K562 (cell line): ENCODE data around the gene ERC2. TPM values are rescaled to one million over a fixed set of nuclear protein-coding genes. Genes with fewer than 3 reads are reported as not detected.

Experiments used
- ATAC-seq: fragments of 200-7000 bp; cut with Tn5 transposase; 3 replicates; pipeline ENCODE4 v1.9.1; 2020; ENCODE audit warnings: moderate library complexity
- BruUV-seq: library from RNA; stranded (reverse); fragments of 400-500 nt; replicated peaks from 2 replicates; lab custom pipeline; 2021; lab: Mats Ljungman, UMichigan
- CTCF ChIA-PET: fragments of 300-600 bp; formaldehyde crosslinking; extraction: SDS; loops from one replicate; lab custom pipeline; 2021; ENCODE audit warnings: low intra/inter-chr PET ratio; lab: Yijun Ruan, JAX
- POLR2A ChIA-PET: fragments of 300-600, 350-650 bp; sonication (Branson Sonifier 250); formaldehyde crosslinking; extraction: SDS; loops from one replicate; lab custom pipeline; 2021; ENCODE audit warnings: antibody characterized with exemption, inconsistent platforms; lab: Yijun Ruan, JAX
- DNase-seq, 4 experiments: peaks; one replicate each; pipeline versions ENCODE4 v3.0.0 to v3.0.0-alpha.2; 2011 to 2018; ENCODE audit warnings: low spot score in 3 of 4, mixed read lengths in 3 of 4; ENCODE audit errors: extremely low read depth in 1 of 4
- FAIRE-seq: peaks from 2 replicates; lab custom pipeline; 2011; peaks lifted over from hg19 to GRCh38; lab: Jason Lieb, UNC
- H2AFZ ChIP-seq: 2 replicates; pipeline ENCODE4 v1.6.0; 2011; ENCODE audit warnings: low read depth, low read length, control low read depth, inconsistent platforms
- H3K27ac ChIP-seq: fragments of 200-600 bp; 3 replicates; pipeline ENCODE4 v1.8.0; 2011; ENCODE audit warnings: low read depth, mild to moderate bottlenecking, control low read depth, inconsistent platforms, low read length, moderate library complexity, mixed read lengths; ENCODE audit errors: extremely low read depth
- H3K27me3 ChIP-seq, 2 experiments: fragments of 300-600 bp in 1 of 2; 2 replicates in 1 of 2; 3 replicates in 1 of 2; pipeline versions ENCODE4 v1.6.0 to v1.8.0; 2011; ENCODE audit warnings: inconsistent platforms in 2 of 2, low read length in 2 of 2, mild to moderate bottlenecking in 1 of 2, mixed read lengths in 1 of 2, moderate library complexity in 1 of 2; ENCODE audit not compliant: control insufficient read depth in 2 of 2, insufficient read depth in 2 of 2
- H3K36me3 ChIP-seq: fragments of 300-600 bp; 3 replicates; pipeline ENCODE4 v1.8.0; 2011; ENCODE audit warnings: mild to moderate bottlenecking, low read length, inconsistent platforms; ENCODE audit not compliant: control insufficient read depth, insufficient read depth
- H3K4me1 ChIP-seq, 2 experiments: fragments of 200-600 bp in 1 of 2; replicated peaks in 1 of 2; 2 replicates in 1 of 2; 3 replicates in 1 of 2; pipeline versions ENCODE4 v1.5.1 to v1.8.0; 2011; ENCODE audit warnings: inconsistent platforms in 2 of 2, low read length in 2 of 2, mild to moderate bottlenecking in 1 of 2, mixed read lengths in 1 of 2, moderate library complexity in 1 of 2; ENCODE audit not compliant: control insufficient read depth in 2 of 2, insufficient read depth in 2 of 2
- H3K4me2 ChIP-seq: 2 replicates; pipeline ENCODE4 v1.6.1; 2011; ENCODE audit warnings: low read length, control low read depth, inconsistent platforms, mixed read lengths; ENCODE audit not compliant: insufficient read depth
- H3K4me3 ChIP-seq: fragments of 200-600 bp; sonication (generic), shearing (Covaris generic); 2 replicates; pipeline ENCODE4 v1.5.1; 2016; ENCODE audit warnings: control low read depth, inconsistent platforms
- H3K79me2 ChIP-seq: fragments of 200-600 bp; 3 replicates; pipeline ENCODE4 v1.8.0; 2011; ENCODE audit warnings: low read length, inconsistent platforms; ENCODE audit not compliant: control insufficient read depth, insufficient read depth
- H3K9ac ChIP-seq, 2 experiments: 2 replicates each; pipeline versions ENCODE4 v1.6.0 to v1.6.1; 2011; ENCODE audit warnings: low read depth in 2 of 2, low read length in 2 of 2, control low read depth in 1 of 2, inconsistent platforms in 1 of 2, mild to moderate bottlenecking in 1 of 2, mixed read lengths in 1 of 2; ENCODE audit not compliant: insufficient read depth in 1 of 2
- H3K9me1 ChIP-seq: one replicate; pipeline ENCODE4 v1.6.0; 2011; ENCODE audit warnings: inconsistent platforms, mild to moderate bottlenecking, low read length, moderate library complexity; ENCODE audit not compliant: control insufficient read depth, insufficient read depth
- H3K9me3 ChIP-seq: replicated peaks from 2 replicates; pipeline ENCODE4 v1.5.1; 2011; ENCODE audit warnings: low read depth, low read length, inconsistent platforms; ENCODE audit not compliant: control insufficient read depth, insufficient read depth
- H4K20me1 ChIP-seq: replicated peaks from 2 replicates; pipeline ENCODE4 v1.6.1; 2011; ENCODE audit warnings: low read length, inconsistent platforms, mixed read lengths; ENCODE audit not compliant: control insufficient read depth, insufficient read depth
- CREM ChIP-seq: IDR thresholded peaks from 2 replicates; pipeline ENCODE4 v1.6.1; 2014; ENCODE audit warnings: antibody characterized with exemption, low read depth
- MAFG ChIP-seq: fragments of 450-650 bp; conservative IDR thresholded peaks from 2 replicates; pipeline ENCODE4 v1.6.1; 2016; ENCODE audit warnings: missing genetic modification characterization, missing compliant biosample characterization
- MLLT1 ChIP-seq, 2 experiments: fragments of 450-650 bp; IDR thresholded peaks; 2 replicates each; pipeline ENCODE4 v1.6.1; 2016
- MTA2 ChIP-seq: fragments of 450-650 bp; IDR thresholded peaks from 2 replicates; pipeline ENCODE4 v1.6.1; 2016; ENCODE audit warnings: low read depth
- SETDB1 ChIP-seq: IDR thresholded peaks from one replicate; pipeline ENCODE4 v1.6.1; 2012; ENCODE audit warnings: low read length, control low read depth, inconsistent platforms
- SRSF7 ChIP-seq: fragments of 200-400 bp; formaldehyde crosslinking; optimal IDR thresholded peaks from 2 replicates; pipeline ENCODE3; 2017; ENCODE audit warnings: mild to moderate bottlenecking, low read depth, low read length
- ZNF253 ChIP-seq: fragments of 250-450 bp; sonication (Bioruptor Pico); conservative IDR thresholded peaks from 2 replicates; pipeline ENCODE4 v1.6.1; 2021; ENCODE audit warnings: mild to moderate bottlenecking
- ZNF41 ChIP-seq: fragments of 250-450 bp; sonication (Bioruptor Pico); conservative IDR thresholded peaks from 2 replicates; pipeline ENCODE4 v1.4.0; 2020; ENCODE audit warnings: mild to moderate bottlenecking
- WGBS: fragments of 100-300 bp; shearing (Covaris generic); methylation state at CpG from one replicate; pipeline ENCODE4 v1.1.6; 2016; ENCODE audit warnings: low coverage, mixed read lengths; ENCODE audit not compliant: insufficient coverage; ENCODE audit errors: missing lambda C conversion rate; 5-methylcytosine and 5-hydroxymethylcytosine counted together
- in situ Hi-C: fragments of 300-500 bp; cut with MboI; formaldehyde crosslinking; loops from 4 replicates; pipeline ENCODE4 v1.15.0; 2018; ENCODE audit warnings: inconsistent platforms, mixed read lengths
- intact Hi-C: fragments of 100-400 bp; cut with micrococcal nuclease; formaldehyde crosslinking; loops from 2 replicates; pipeline ENCODE4 v1.14.2; 2022
- polyA plus RNA-seq, 8 experiments: library from polyadenylated mRNA; depleted of rRNA in 4 of 8; stranded (reverse) in 5 of 8; unstranded in 3 of 8; fragments of >200 nt; fragmentation: Nextera tagmentation in 2 of 8; fragmentation: Illumina TruSeq in 1 of 8; extraction: Ambion mirVana in 2 of 8; extraction: Trizol in 1 of 8; gene quantifications; 2 replicates each; pipeline versions ENCODE4 v1.2.1 to v1.2.3, GENCODE V29; 2011 to 2014; ENCODE audit warnings: inconsistent platforms in 1 of 8, missing spikeins in 1 of 8
- total RNA-seq, 7 experiments: library from RNA; depleted of rRNA in 6 of 7; stranded (reverse); fragments of >200 nt in 6 of 7; fragmentation: Illumina TruSeq in 2 of 7; extraction: Trizol in 2 of 7; gene quantifications; 2 replicates each; pipeline versions ENCODE4 v1.2.1 to v1.2.3, GENCODE V29; 2011 to 2021; ENCODE audit warnings: low replicate concordance in 1 of 7

ERC2 gene
- total and polyA plus RNA-seq, 9 of the 15 experiments (the other 6 are each of a cell fraction or from before 2014, with no cell fraction given), result 0.04 to 0.18 (median 0.07) TPM; not detected in 2

- TF ChIP-seq ZNF41 (CRISPR knock-in tag) (no peak), MAFG (peak; percentile 63), ZNF253 (CRISPR knock-in tag) (no peak), CREM (0 out of 2 replicates have a peak, but pooled peaks have one; percentile 12)
These were observed 765.4 kb downstream of the ERC2 start (continued) for GRCh38 chr3:55702822-55703221.

- H3K9me3 ChIP-seq, result no peaks in the 10 kb centered on the region
- CTCF ChIA-PET, result no interaction called here
- no peak for DNase-seq
- no peaks in the 10 kb centered on the region for H3K4me1 ChIP-seq
- POLR2A ChIA-PET, result no interaction called here
- no peaks in the 10 kb centered on the region for H3K36me3 ChIP-seq
- no peak for ATAC-seq
- no peak overlapping the region for H3K27ac ChIP-seq
- BruUV-seq, result no TSS peak
- H3K27me3 ChIP-seq, result no peaks in the 10 kb centered on the region
- TF ChIP-seq SETDB1 (no peak), MLLT1 (IDR thresholded peaks at IDR 0.05) (no peak), SRSF7 (no peak), MTA2 (no peak)
- TF ChIP-seq, all 486 proteins: peak for 0
- H4K20me1 ChIP-seq, result no peaks in the 10 kb centered on the region
- no peak for FAIRE-seq
- H3K4me3 ChIP-seq, result no peak overlapping the region
- no peaks in the 10 kb centered on the region for H3K9me1 ChIP-seq
- no peak overlapping the region for H3K9ac ChIP-seq
- H3K4me2 ChIP-seq, result no peak overlapping the region
- in situ Hi-C loops, result no loop called here
- WGBS, result 2% methylated on average over 3 of the region's 3 CpGs
- intact Hi-C loops, result no loop called here
- H2AFZ ChIP-seq, result no peak overlapping the region
- no peaks in the 10 kb centered on the region for H3K79me2 ChIP-seq
These were observed 766.3 kb downstream of the ERC2 start for GRCh38 chr3:55701997-55702396.
